HUES48 (cell line): Measurements from ENCODE around the gene MOV10L1.
A peak's percentile ranks its signal among the peaks of the same experiment; 100 is the strongest.

Experiments
- H3K27ac ChIP-seq: one replicate; pipeline ENCODE4 v1.7.0; 2013; ENCODE audit warnings: low read depth, low read length, inconsistent platforms
- H3K27me3 ChIP-seq: 2 replicates; pipeline ENCODE4 v1.6.1; 2013; ENCODE audit warnings: mild to moderate bottlenecking, low read length; ENCODE audit not compliant: control insufficient read depth, insufficient read depth
- H3K36me3 ChIP-seq: 2 replicates; pipeline ENCODE4 v1.6.1; 2013; ENCODE audit warnings: low read length; ENCODE audit not compliant: control insufficient read depth, insufficient read depth
- H3K4me1 ChIP-seq: 2 replicates; pipeline ENCODE4 v1.6.1; 2013; ENCODE audit warnings: mild to moderate bottlenecking, low read length; ENCODE audit not compliant: control insufficient read depth, insufficient read depth
- H3K4me3 ChIP-seq: 2 replicates; pipeline ENCODE4 v1.5.1; 2013; ENCODE audit warnings: mild to moderate bottlenecking, low read depth, low read length
- H3K9ac ChIP-seq: 2 replicates; pipeline ENCODE4 v1.6.1; 2013; ENCODE audit warnings: mild to moderate bottlenecking, low read depth, low read length, moderate library complexity
- H3K9me3 ChIP-seq: 2 replicates; pipeline ENCODE4 v1.6.1; 2013; ENCODE audit warnings: low read length; ENCODE audit not compliant: control insufficient read depth, insufficient read depth

Gene MOV10L1

DNA sequence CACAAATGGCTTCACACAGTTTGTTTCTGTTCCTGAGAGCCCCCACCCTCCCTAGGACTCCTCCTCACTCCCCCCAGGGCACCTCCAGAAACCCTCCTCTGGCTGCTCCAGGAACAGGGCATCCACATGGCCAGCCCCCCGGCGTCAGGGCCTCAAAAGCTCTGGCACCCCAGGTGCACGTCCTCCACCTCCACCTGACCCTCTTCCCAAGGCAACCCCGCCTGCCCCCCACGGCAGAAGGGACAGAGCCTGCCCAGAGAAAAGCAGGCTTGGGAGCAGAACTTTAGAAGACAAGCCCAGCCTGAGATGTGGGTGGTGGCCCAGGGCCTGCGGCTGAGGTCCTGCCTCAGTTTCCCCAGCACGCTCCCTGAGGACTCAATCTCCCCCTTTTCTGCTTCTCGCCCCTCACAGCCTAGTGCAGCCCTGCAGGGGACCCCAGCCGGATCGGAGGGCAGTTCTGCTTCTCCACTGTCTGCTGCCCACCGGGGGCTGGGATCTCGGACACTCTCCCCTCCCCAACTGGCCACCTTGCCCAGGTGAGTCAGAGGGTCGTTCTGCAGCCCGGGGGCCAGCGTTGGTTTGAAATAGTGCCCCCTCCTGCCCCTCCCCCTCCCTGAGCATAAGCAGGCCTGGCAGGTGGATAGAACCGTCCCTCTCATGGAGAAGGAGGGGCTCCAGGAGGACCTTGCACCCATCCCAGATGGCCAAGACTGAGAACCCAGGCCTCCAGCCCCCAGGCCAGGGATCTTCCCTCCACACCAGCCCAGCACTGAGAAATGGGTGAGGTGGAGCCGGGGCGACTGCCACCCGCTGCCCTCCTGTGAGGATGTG, 93.5 kb downstream of the MOV10L1 start:
- Histone ChIP-seq H3K27ac (no peak overlapping the region), H3K4me3 (no peak overlapping the region), H3K27me3 (peaks cover 6% of the 10 kb centered on the region; the same call in 1 of the 2 replicates), H3K9ac (no peak overlapping the region), H3K36me3 (0 out of 2 replicates have a peak, but pooled peaks cover 4% of the 10 kb centered on the region), H3K4me1 (peaks cover 12% of the 10 kb centered on the region; the same call in 1 of the 2 replicates), H3K9me3 (no peaks in the 10 kb centered on the region)

DNA sequence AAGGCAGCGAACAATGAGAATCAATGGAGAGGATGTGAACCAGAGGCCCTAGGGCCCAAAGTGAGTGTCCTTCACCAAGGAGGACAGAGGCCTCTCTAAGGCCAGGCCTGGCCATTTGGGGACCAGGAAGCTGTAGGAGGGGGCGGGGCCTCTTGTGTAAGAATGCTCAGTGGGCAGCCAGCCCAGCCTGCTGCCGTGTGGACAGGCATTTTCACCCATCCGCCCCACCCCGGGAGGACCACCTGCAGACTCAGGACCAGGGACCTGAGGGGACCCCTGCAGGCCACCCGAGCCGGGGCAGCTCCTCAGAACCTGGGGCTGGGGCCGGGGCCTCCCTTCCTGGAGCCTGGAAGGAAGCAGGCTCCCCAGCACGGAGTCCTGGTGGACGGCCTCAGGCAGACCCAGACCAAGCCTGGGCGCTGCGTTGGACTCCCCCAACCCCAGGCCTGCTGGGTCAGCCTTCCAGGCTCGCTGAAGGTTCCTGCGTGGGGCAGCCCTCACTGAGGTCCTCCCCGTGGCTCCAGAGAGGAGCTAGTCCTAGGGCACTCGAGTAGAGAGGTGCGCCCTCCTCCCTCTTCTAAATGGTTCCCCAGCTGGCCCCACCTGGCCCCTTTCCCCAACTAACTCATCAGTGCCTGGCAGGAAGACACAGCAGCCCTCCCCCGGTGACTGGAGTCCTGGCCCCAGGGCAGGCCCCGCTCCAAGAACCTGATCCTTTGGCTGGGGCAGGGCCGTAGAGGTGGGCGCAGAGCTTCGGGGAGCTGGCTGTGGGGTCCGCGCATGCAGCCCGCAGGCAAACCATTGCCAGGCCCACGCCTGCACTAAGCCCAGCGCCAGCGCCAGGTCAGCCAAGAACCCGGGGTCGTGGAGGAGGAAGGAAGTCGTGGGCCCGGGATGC, 94.4 kb downstream of the MOV10L1 start:
- Histone ChIP-seq H3K4me1 (peaks cover 12% of the 10 kb centered on the region; the same call in 1 of the 2 replicates), H3K9ac (no peak overlapping the region), H3K36me3 (0 out of 2 replicates have a peak, but pooled peaks cover 6% of the 10 kb centered on the region), H3K4me3 (peak overlapping the region; percentile 71; the same call in 1 of the 2 replicates), H3K27me3 (peaks cover 6% of the 10 kb centered on the region; the same call in 1 of the 2 replicates), H3K9me3 (no peaks in the 10 kb centered on the region), H3K27ac (no peak overlapping the region)

DNA sequence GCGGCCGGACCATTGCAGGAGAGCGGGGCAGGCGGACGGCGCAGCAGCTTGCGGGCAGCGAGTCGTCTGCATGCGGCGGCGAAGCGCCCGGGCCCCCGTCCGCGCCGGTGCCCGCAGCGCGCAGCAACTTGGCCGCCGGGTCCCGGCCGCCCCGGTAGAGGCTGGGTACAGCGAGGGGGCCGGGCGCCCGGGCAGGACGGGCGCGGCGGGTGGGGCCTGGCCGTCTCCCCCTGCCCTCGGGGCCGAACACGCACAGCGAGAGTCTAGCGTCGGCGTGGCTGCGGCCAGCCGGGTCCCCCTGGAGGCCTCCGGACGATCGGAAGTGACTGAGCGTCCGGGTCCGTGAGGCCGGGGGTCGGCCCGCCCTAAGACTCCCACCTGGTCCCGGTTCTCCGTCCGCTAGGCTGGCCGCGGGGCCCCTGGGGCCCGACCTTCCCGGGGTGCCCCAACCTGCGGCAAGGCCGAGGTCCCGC, 95.1 kb downstream of the MOV10L1 start:
- Histone ChIP-seq H3K27ac (no peak overlapping the region), H3K4me3 (peak overlapping the region; percentile 71), H3K9me3 (no peaks in the 10 kb centered on the region), H3K27me3 (peaks cover 6% of the 10 kb centered on the region; the same call in 1 of the 2 replicates), H3K4me1 (peaks cover 13% of the 10 kb centered on the region; the same call in 1 of the 2 replicates), H3K36me3 (0 out of 2 replicates have a peak, but pooled peaks cover 3% of the 10 kb centered on the region), H3K9ac (no peak overlapping the region)

DNA sequence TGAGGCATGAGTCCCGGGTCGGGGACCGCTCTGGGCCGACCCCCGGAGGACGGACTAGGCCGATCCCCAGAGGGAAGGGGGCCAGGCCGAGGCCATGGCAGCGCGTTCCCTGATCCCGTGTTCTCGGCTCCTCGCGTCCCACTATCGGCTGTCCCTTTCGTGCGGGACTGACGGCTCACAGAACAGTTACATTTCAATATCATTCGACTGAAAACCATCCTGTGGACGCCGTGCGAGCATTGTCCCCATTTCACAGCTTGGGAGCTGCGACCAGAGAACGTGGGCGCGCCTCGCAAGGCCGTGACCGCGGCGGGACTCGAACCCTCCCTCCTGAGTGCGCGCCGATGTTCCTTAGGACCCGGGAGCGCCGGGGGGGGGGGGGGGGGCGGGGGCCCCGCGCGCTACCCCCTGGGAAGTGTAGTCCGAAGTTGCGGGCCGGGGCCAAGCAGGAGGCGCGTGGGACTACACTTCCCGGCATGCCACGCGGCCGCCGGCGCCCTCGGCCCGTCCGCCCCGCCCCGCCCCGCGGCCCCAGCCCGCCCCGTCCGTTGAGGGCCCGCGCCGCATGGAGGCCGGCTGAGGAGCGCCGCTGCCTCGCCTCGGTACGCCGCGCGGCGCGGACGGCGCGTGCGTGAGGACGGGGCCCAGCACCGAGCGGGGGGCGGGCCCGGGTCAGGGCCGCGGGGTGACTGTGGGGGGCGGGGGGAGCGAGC, 95.7 kb downstream of the MOV10L1 start, which contains the start of gene TRABD:
Gene TRABD (plus strand): TSS at position 539 of the 713 bp plus-strand sequence. CDS start 7,148 bp downstream, outside the sequence.
- Histone ChIP-seq H3K36me3 (0 out of 2 replicates have a peak, but pooled peaks cover 3% of the 10 kb centered on the region), H3K4me1 (peaks cover 17% of the 10 kb centered on the region; the same call in 1 of the 2 replicates), H3K9me3 (no peaks in the 10 kb centered on the region), H3K27ac (no peak within 1 kb of the TSS), H3K9ac (no peak within 1 kb of the TSS), H3K27me3 (peaks cover 6% of the 10 kb centered on the region; the same call in 1 of the 2 replicates), H3K4me3 (peak within 1 kb of the TSS; percentile 71)

DNA sequence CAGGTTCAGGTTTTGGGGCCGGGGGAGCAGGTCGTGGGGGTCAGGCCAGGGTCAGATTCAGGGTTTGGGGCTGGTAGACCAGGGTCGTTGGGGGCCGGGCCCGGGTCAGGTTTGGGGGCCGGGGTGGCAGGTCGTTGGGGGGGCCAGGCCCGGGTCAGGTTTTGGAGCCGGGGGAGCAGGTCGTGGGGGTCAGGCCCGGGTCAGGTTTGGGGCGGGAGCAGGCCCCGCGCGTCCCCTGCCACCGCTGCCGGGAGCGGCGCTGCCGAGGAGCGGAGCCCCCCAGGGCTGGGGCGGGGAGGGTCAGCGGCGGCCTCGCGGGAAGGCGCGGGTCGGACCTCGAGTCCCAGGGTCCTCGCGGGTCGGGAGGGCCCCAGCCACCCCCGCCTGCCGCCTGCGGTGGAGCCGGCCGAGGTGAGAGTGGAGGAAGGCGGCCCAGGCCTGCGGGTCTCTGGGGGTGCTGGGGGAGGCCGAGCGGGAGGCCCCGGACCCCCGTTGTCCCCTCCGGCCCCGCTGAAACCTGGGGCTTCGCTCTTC, 96.4 kb downstream of the MOV10L1 start:
- Histone ChIP-seq H3K4me3 (peak overlapping the region; percentile 66), H3K36me3 (0 out of 2 replicates have a peak, but pooled peaks cover 4% of the 10 kb centered on the region), H3K9me3 (no peaks in the 10 kb centered on the region), H3K9ac (no peak overlapping the region), H3K27me3 (peaks cover 6% of the 10 kb centered on the region; the same call in 1 of the 2 replicates), H3K4me1 (peaks cover 17% of the 10 kb centered on the region; the same call in 1 of the 2 replicates), H3K27ac (no peak overlapping the region)

DNA sequence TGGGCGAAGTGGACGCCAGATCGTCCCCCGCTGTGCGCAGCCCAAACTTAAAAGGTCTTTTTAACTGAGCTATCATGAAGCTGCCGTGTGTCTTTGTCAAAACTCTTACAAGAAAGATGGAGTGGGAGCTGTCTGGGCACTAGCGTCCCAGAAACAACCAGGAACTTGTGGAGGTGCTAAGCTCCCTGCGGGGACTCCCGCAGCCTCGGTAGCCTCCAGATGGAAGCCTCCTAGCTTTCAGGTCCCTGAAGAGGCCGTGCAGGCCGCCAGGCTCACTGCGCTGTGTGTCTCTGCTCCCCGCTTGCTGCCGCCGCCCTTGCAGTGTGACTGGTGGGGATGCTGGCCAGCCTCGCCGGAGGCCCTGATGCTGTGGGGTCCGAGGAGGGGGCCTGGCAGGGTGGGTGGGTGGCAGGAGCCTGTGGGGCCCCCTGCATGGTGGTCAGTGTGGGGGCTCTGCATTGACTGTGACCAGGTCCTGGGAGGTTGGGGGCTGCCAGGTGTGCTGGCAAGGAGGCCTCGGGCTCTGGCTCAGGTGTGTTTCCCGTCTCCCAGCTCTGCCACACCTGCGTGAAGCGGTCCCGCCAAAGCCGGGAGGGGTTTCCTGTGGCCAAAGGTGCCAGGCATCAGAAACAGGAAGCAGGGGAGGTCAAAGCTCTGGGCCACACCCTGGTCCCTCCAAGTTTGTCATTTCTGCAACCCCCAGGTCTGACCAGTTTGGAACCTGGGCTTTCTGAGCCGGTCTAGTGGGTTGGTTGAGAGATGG, 97.1 kb downstream of the MOV10L1 start:
- no peaks in the 10 kb centered on the region for H3K9me3 ChIP-seq
- 0 out of 2 replicates have a peak, but pooled peaks cover 7% of the 10 kb centered on the region for H3K36me3 ChIP-seq
- peaks cover 17% of the 10 kb centered on the region; the same call in 1 of the 2 replicates for H3K4me1 ChIP-seq
- H3K4me3 ChIP-seq = peak overlapping the region; percentile 66
- no peak overlapping the region for H3K9ac ChIP-seq
- H3K27ac ChIP-seq = no peak overlapping the region
- peaks cover 6% of the 10 kb centered on the region; the same call in 1 of the 2 replicates for H3K27me3 ChIP-seq

DNA sequence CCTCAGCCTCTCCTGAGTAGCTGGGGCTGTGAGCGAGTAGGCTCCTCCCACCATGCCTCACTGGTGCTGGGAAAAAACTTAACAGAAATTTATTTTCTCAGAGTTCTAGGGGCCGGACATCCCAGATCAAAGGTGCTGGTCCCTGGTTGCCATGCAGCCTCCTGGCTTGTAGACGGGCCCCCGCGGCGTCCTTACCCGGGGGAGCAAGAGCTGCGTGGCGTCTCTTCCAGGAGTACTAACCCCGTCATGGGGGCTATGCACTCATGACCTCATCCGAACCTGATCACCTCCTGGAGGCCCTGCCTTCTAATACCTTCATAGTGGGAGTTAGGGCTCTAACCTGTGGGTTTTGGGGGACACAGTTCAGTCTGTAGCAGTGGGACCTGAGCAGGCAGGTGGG, 98.5 kb downstream of the MOV10L1 start:
- Histone ChIP-seq H3K4me3 (no peak overlapping the region), H3K9ac (no peak overlapping the region), H3K36me3 (peaks cover 10% of the 10 kb centered on the region; the same call in 1 of the 2 replicates), H3K27me3 (peaks cover 6% of the 10 kb centered on the region; the same call in 1 of the 2 replicates), H3K4me1 (peaks cover 17% of the 10 kb centered on the region; the same call in 1 of the 2 replicates), H3K27ac (no peak overlapping the region), H3K9me3 (no peaks in the 10 kb centered on the region)

DNA sequence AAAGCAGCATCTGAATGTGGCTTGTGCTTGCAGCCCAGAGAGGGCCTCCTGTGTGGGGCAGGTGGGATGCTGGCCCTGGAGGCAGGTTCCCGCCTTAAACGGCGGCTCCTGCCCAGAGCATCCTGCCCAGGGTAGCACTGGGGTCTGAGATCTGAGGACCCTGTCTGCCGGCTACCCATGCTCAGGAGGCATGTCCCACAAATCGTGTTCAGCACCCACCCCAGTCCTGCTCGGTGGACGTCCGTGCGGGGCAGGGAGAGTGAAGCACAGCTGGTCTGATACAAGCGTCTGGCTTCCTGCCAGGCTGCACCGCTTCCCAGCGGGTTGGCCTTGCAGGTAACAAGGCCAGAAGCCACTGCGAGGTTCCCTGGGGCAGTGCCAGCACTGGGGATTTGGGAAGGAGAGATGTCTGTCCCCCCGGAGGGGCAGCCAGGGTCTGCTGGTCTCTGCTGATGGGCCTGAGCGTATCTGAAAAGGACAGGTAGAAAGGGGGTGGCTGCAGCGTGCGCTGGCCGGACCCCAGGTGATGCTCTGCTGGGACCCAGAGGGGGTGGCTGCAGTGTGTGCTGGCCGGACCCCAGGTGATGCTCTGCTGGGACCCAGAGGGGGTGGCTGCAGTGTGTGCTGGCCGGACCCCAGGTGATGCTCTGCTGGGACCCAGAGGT, 99.5 kb downstream of the MOV10L1 start:
- Histone ChIP-seq H3K9ac (no peak overlapping the region), H3K27ac (no peak overlapping the region), H3K4me3 (no peak overlapping the region), H3K36me3 (peaks cover 20% of the 10 kb centered on the region), H3K27me3 (peaks cover 6% of the 10 kb centered on the region; the same call in 1 of the 2 replicates), H3K4me1 (peaks cover 11% of the 10 kb centered on the region; the same call in 1 of the 2 replicates), H3K9me3 (no peaks in the 10 kb centered on the region)

DNA sequence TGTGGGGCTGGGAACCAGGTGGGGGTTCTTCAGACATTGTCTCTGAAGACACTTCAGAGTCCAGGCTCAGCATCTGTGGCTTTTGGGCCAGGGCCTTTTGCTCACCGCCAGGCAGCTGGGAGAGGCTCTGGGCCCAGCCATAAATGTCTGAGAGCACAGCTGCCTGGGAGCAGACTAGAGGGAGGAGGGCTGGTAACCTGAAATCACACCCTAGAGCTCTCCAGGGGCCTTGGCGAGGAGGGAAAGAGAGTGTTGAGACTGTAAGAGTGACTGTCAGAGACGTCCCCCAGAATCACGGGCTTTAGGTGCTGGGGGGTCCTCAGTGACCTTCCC, 100.0 kb downstream of the MOV10L1 start:
- no peak overlapping the region for H3K9ac ChIP-seq
- H3K9me3 ChIP-seq = no peaks in the 10 kb centered on the region
- peaks cover 6% of the 10 kb centered on the region; the same call in 1 of the 2 replicates for H3K27me3 ChIP-seq
- H3K4me1 ChIP-seq = peaks cover 7% of the 10 kb centered on the region; the same call in 1 of the 2 replicates
- H3K4me3 ChIP-seq = no peak overlapping the region
- H3K36me3 ChIP-seq = peaks cover 25% of the 10 kb centered on the region
- no peak overlapping the region for H3K27ac ChIP-seq
